Measurements from ENCODE around the gene BCAR3.
"Not testable (repeated sequence)": the region's sequence is repeated elsewhere in the genome, so short reads cannot be mapped to it uniquely, and the experiment has no call there.

BCAR3 gene

DNA sequence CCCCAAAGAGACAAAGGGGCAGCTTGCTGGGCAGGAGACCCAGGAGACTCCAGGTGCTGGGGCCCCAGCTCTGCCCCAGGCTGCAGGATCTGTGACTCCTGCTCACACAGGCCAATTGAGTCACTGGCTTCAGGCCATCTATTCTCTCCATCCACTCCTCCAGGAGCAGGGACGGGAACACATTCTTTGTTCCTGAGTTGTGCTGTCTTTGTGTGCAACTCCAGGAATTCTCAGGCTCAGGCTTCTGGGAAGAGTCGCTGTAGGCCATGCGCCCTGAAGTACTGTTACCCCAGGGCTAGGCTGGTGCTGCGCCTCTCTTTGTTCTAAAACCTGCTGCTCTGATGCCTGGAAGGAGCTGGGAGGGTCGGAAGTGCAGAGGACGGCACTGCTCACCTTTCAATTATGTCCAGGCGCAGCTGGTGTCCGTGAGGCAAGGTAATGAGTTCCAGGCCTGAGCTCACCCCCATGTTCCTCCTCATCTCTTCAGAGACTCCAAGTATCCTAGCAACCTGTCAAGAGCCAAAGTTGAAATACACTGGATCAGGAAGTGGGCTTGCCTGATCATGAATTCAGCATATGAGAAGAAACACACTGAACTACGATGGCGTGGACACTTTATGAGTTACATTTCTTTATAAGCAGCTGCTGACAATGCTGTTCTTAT is 105.9 kb downstream of the BCAR3 start:
- no peak for DNase-seq (ENCODE audit: low spot score)

DNA sequence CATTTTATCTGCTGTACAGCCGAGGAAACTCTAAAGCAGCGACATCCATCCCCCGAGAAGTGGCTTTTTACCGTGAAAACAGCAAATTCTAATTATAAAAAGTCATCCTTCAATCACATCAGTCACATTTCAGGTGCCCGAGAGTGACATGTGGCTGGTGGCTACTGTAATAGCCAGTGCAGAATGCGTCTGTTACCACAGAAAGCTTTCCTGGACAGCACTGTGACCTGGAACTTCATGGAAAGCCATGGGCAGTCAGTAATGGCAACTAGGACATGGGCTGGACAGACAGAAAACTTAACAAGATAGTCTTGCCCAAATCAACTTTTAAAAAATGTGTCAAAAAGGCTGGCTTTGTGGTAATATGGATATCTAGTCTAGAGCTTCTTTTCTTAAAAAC is 106.6 kb downstream of the BCAR3 start:
- no peak for DNase-seq (ENCODE audit: low spot score)

DNA sequence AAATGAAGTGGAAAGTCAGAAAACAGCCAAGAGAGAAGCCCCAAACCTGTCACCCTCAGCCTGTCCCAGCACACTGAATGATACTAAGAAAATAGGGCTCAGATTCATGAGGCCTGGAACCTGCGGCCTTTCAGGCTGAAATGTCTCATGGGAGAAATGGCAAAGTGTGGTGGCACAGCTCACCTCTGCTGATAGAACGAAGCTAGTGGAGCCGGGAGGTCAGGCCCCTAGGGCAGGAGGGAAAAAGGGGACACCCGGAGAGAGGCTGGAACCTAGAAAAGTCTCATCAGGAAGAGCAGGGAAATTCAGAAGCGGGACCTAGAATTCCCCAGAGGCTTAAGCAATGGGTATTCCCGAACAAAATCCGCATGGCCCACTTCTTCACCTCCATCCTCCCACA is 107.1 kb downstream of the BCAR3 start:
- DNase-seq (ENCODE audit: low spot score): no peak

DNA sequence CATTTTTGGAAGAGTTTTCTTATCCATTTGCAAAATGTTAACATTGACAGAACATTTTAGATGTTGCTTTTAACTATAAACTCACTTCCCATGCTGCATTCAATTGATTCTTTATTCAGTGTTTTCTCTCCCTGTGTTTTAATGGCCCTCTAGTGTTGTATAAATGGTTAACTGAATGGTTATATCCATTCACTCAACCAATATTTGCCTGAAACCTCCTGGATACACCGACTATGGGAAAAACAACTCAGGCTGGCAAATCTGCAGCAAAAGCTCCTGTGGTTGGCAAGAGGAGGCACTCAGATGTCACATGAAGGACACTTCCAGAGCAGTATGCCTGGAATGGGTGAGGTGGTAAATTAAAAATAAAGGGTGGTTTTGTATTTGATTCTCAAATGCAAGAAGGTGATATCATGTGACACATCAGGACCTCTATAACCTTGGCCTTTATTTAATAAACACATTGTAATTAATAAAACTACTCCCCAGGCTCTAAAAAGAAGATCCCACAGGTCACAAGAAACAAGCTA is 107.6 kb downstream of the BCAR3 start:
- DNase-seq (ENCODE audit: low spot score): no peak

DNA sequence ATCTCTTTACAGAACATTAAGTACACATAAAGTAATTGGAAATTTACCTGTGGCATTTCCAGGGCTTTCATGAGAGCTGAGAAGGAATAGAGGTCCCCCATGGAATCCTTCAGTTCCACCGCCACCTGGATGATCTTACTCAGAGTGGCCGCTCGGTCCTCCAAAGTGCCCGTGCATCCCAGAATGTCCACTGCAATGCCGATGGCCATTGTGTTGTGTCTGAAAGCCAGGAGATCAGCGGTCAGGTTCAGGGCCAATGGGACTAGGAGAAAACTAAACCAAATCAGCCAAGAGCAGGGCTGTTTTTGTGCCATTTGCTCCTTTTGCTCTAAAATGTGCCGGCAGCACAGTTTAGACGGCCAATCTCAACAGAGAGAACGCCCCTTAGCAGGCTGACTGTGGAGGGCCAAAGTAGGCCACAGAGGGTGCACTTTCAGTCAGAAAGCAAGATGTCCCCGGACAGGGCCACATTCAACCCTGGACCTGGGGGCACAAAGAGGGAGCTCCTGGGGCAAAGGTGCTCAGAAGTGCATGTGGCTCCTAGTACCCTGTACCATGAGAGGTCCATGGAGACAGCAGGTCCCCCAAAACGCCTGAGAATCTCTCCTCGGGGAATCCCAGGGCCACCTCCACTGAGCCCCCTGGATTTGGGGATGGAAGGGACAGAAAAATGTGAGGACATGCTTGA is 109.9 kb downstream of the BCAR3 start:
- DNase-seq (ENCODE audit: low spot score): no peak

DNA sequence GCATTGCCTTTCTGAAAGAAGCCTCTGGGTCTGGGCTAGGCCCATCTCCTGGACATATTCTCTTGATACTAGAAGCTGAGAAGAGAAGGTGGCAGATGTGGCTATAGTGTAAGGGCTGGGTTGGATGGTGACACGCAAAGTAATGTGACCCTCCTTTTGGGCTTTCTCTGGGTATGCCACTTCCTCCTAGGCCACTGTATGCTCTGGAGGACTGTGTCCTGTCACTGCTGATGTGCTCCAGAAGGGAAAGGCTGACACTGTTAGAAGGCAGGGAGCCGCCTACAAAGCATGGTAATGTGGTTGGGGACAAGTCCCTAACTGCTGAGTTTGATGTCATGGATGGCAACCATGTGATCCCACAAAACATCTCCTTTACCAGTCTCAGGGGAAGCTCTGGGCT is 112.1 kb downstream of the BCAR3 start:
- DNase-seq (ENCODE audit: low spot score): no peak

DNA sequence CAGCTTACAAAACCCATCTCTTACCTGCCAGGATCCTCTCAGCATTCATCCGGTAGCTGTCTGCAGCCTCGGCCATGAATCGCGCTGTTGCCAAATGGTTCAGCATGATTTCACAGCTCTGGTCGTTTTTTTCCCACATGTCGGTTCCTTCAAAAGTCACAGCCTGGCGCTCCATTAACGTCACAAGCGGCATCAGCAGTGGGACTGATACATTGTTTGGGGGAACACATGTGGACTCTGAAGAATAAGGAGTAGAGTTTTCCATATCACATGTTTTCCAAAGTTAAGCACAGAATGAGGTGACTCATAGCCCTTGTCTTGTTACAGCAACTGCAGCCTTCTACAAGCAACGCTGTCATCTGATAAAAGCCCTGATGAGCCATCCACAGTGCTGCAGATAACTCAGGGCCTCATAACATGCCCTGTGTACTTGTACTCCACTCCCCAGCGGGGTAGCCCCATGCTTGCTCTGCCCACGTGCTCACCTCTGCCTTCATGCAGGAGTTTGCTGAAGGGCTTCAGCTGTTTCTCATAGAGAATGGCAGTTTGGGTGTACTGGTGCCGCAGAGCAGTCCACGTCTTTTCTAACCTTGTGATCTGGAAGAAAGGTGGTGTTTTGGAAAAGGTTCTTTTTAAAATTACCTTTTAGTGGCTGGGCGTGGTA is 114.2 kb downstream of the BCAR3 start:
- no peak for DNase-seq (ENCODE audit: low spot score)

DNA sequence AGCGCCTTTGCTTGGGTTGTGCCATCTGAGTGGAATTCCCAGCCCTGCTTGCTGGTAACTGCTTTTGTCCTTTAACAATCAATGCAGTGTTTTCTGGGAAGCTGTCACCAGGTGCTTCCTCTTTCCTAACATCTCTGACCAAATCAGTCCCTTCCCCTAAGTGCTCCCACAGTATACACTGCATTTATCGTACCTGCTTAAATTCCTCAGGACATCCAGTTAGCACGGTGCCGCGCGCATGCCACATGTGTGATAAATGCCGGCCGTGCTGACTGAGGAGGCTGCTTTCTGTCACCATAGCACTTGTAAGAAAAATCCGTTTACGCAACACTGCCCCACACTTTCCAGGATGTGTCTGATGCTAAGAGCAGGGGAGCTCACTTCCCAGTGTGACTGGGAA is 115.4 kb downstream of the BCAR3 start:
- no peak for DNase-seq (ENCODE audit: low spot score)

DNA sequence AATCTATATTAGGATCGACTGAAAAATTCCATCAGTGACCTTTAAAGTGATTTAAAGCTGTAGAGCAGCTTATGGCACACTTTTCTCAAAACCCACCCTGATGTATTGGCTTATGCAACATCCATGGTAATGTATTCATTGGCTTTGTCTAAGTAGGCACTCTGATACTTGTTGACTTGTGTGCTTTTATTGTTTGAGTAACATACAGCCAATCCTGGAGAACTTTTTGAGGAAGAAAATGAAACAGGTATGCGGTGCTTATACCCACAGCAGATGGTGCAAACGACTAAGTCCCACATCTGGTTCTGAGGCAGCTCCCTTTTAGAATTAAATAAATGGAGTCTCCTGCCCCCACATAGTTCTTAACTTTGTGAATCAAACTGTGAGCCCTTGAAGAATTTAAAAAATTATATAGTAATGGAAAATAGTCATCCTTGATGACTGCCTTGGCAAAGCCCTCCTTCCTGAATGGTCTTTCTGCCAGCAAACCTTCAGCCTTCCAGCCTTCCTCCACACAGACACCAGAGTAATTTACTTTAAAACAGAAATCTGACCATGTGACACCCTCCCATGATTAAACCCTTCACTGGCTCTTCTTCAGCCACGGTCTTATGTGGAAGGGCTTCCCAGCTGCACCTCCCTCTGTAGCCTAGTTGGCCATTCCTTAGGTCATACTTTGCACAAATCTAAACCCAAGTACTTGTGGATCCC is 116.0 kb downstream of the BCAR3 start:
- no peak for DNase-seq (ENCODE audit: low spot score)

DNA sequence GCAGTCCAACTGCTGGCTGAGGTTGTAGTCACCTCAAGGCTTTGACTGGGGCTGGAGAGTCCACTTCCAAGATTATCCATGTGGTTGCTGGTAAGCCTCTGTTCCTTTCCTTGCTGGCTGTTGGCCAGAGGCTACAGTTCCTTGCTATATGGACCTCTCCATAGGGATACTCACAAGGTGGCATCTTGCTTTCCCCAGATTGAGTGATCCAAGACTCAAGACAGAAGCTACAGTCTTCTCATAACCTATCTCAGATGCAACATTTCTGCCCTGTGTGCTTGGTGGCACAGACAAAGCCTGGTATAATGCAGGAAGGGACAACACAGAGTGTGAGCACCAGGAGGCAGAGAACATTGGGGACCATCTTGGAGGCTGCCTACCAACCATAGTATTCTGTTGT is 121.9 kb downstream of the BCAR3 start:
- no peak for DNase-seq (ENCODE audit: low spot score)

DNA sequence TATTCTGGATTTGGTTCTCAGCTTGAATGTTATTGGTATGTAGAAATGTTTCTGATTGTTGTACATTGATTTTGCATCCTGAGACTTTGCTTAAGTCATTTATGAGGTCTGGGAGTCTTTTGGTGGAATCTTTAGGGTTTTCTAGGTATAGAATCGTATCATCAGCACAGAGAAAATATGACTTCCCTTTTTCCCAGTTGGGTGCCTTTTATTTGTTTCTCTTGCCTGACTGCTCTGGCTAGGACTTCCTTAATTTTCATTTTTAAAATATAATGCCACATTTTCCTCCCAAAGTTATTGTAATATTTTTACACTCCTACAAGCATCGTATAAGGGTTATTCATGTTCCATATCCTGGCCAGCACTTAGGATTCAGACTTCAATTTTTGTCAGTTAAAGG is 122.6 kb downstream of the BCAR3 start:
- DNase-seq (ENCODE audit: low spot score): no peak

DNA sequence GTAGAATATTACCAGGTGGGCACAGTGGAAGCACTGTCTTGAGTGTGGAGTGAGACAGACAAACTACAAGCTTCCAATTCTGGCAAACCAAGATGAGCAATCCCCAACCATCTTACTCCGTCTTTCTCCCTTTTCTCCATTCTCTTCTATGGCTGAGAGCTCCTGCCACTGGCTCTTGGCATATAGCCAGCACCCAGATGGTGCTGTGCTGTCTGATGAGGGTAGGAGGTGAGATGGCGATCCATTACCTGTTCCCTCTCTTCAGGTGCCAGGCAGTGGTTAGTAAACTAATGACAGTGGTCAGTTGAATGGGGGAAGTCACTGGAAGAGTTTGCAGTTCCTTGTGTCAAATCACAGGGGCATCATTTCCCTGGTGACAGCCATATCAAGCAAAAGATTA is 125.3 kb downstream of the BCAR3 start:
- no peak for DNase-seq (ENCODE audit: low spot score)

DNA sequence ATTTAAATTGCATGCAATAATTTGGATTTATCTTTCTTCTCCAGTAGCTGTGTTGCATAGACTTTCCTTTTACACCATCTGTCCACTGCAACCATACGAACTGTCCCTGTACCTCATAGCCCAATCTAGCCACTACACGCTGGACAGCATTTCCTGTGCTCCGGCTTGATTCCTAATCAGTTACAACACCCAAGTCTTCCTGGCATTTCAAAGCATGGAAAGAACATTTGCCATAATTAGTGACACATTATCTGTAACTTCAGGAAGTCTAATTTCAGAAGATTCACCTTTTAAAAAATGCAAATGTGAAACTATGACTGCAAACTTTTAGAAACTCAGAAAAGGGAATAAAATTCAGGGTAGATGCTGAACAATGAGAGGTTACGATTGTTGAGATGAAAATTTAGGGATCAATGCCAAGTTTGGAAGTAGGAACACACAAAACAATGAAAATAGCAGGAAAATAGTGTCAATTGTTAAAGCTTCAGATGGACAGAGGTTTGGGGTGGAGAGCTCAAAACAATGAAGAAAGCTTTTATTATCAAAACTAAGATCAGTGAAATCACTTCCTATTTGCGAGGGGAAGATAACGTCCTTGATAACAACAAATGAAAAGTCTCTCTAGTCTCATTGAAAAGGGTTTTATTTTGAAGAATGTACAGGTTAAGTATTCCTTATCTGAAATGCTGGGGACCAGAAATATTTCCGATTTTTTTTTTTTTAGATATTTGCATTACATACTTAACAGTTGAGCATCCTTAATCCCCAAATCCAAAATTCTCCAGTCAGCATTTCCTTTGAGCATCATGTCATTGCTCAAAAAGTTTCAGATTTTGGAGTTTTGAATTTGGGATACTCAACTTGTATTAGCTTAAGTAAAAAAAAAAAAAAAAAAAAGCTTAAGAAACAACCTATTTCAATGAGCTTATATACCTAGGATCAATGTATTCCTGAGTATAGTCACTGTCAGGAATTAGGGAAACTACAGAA is 126.5 kb downstream of the BCAR3 start:
- DNase-seq (ENCODE audit: low spot score): no peak

DNA sequence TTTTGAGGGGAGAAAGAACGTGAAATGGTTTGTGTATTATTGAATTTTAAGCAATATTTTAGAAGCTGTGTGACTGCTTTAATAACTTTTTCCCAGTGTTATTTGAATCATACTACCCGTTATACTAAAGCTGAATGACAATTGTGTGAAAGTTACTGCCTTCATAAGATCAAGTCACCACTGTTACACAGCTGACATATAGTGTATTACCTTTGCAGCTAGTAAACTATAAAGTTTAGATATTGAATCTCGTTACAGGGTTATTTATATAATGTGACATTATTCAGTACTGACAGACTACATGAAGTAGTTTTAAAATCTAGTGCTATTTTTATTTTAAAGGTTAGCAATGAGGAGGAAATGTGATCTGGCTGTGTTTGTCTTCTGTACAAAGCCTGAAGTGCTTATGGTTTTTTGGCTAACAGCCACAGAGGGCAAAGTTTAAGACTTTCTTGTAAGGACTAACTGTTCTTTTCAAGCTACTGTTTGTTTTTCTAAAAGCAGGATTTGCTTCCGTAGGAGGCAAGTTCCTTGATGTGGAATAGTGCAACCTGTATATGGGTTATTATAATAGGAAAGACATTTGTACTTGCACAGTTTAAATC is 127.6 kb downstream of the BCAR3 start:
- DNase-seq (ENCODE audit: low spot score): not testable (repeated sequence)

DNA sequence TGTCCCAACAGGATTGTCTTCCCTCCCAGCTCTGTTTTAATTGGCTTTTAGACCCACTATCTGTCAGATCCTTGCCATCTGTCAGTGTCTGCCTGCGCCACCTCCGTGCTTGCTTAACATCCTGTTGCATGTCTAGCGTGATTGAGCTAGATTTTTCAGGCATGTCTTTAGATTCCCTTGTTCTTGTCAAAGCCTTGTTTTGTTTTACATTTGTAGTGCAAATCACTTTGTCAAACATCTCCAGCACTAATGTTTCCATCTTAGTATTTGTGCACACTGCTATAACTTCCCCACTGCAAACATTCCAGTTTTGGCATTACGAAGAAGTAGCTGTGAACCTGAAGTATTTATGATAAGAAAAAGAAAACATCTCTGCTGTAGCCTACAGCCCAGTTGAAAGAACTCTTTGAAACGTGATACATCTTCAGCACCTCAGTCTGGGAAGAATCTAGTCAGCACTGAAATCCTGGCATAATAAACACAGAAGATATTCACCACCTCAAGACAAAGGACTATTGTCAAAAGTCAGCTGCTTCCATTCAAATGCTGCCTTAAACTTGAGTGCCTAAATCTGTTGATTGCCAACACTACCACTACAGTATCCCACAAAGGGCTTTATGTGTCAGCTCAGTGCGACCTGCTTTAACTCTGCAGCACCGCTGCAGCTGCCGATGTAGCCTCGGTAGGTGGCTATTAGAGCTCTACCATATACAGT is 128.7 kb downstream of the BCAR3 start:
- DNase-seq (ENCODE audit: low spot score): no peak

DNA sequence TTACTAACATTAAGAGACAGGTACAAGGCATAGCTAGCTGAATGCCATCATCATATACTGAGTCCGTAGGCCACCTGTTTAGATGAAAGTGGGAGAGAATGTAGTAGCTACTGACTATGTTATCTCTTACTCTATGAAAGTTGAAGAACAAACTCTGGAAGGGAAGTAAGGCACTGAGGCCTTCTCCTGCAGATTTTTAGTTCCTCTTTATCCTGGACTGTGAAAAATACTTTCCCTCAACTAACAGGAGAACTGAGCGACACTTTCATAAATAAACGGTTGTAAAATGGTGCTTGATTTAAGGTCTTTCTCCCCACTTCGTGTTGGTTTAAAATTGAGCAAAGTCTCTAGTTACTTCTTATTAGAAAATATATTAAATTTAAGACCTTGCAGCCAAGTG is 131.8 kb downstream of the BCAR3 start:
- DNase-seq (ENCODE audit: low spot score): no peak

DNA sequence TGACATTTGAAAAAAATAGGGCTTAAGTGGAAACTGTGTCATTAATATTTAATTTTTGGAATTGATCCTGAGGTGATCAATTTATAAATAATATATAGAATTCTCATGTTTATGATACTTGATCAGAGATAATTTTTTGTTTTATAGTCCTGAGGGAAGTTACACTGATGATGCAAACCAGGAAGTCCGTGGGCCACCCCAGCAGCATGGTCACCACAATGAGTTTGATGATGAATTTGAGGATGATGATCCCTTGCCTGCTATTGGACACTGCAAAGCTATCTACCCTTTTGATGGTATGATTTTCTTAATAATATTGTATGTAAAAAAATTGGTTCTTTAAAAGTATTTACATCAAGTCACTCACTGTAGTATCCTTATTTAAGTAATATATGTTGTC is 132.5 kb downstream of the BCAR3 start:
- no peak for DNase-seq (ENCODE audit: low spot score)

DNA sequence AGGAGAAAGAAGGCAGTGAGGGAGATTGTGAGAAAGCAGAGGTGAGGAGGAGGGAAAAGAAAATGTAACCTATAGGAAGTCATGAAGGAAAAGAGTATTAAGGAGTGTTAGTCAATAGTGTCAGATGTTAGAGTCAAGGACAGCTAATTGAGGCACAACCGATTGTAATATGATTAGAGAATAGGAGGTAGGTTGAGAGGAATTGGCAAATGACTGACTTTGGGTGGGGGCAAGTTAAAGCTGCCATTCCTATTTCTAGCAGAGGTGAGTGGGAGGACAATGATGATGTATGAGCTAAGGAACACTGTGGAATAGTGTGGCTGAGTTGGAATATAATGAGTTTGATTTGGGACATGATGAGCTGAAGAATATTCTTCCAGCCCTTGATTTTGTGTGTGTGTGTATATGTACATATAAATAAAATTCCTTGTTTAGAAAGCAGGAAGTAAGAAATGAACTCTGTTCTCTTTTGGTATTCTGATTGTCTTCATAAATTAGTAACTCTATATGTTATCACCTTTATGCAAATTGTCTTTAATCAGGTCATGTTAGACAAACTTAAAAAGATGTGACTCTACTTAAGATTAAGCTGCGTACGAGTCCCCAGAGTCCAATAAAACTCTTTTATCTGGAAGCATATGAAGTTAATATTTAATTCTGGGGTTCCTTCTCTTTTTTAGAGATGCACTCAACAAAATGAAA is 135.3 kb downstream of the BCAR3 start:
- DNase-seq (ENCODE audit: low spot score): no peak

DNA sequence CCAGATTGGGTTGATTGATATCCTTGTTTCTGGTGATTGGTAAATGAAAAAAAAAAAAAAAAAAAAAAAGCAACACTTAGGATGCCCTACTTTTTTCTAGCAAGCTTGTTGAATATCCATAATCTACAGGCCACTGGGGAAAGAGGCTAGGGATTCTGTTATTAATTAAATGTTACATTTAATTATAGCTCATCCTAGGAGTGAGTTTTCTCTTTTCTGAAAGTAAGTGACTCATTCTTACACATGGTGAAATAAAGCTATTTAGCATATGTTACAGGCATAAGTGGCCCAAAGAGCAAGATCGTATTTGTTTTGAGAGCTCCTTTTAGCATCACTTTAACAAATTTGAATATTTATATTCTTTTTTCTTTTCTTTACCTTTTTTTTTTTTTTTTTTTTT is 139.2 kb downstream of the BCAR3 start:
- no peak for DNase-seq (ENCODE audit: low spot score)

DNA sequence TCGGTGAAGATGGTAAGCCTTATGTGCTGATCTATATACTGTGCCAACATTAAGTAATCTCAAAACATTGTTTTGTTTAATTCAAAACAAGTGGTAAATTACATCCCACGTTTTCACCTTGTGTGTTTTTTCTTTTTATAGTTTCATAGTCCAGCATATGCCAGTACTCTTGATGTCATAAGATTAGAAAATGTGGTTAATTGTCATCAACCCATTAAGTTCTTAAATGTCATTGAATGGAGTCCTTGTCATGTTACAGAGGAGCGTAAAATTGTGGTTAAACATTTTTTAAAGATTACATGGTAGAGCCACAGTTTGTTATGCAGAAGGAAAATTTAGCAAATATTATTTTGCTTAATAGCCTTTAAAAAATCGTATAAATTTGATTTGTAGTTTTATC is 140.6 kb downstream of the BCAR3 start:
- DNase-seq (ENCODE audit: low spot score): no peak

Measured in CD4-positive, alpha-beta T cell treated with Interleukin-2 at 100 ng/mL for 4 hours (primary cell).